GM18511 (cell line): Measurements from ENCODE around the gene MLKL.
"Not testable (repeated sequence)": the region's sequence is repeated elsewhere in the genome, so short reads cannot be mapped to it uniquely, and the experiment has no call there.

Experiments used
- ATAC-seq: cut with Tn5 transposase; IDR thresholded peaks from one replicate; pipeline ENCODE4 v1.9.1; 2021; ENCODE audit warnings: mild to moderate bottlenecking, moderate library complexity; ENCODE audit not compliant: unreplicated experiment

Gene MLKL

GRCh38 chr16:74652883-74653282 lies 47.8 kb downstream of the MLKL start:
- not testable (repeated sequence) for ATAC-seq

- ATAC-seq = no peak
These were observed 48.4 kb downstream of the MLKL start for GRCh38 chr16:74652249-74652648.

- ATAC-seq = no peak
These were observed 48.8 kb downstream of the MLKL start for GRCh38 chr16:74651841-74652240.

- no peak for ATAC-seq
These were observed 49.6 kb downstream of the MLKL start for GRCh38 chr16:74650966-74651567.

GRCh38 chr16:74649839-74650504 lies 50.7 kb downstream of the MLKL start:
- no peak for ATAC-seq

GRCh38 chr16:74641969-74642368 lies 58.7 kb downstream of the MLKL start:
- ATAC-seq = no peak

- no peak for ATAC-seq
These were observed 62.8 kb downstream of the MLKL start for GRCh38 chr16:74637742-74638453.

- ATAC-seq = no peak
These were observed 65.4 kb downstream of the MLKL start for GRCh38 chr16:74635303-74635702.

- ATAC-seq = no peak
These were observed 67.0 kb downstream of the MLKL start for GRCh38 chr16:74633686-74634085.

- ATAC-seq = no peak
These were observed 73.0 kb downstream of the MLKL start for GRCh38 chr16:74627506-74628220.

- peak; percentile 58 for ATAC-seq
These were observed 73.8 kb downstream of the MLKL start for GRCh38 chr16:74626741-74627416.

GRCh38 chr16:74625500-74626350 lies 74.9 kb downstream of the MLKL start:
- ATAC-seq = no peak

- no peak for ATAC-seq
These were observed 76.8 kb downstream of the MLKL start for GRCh38 chr16:74623839-74624235.

GRCh38 chr16:74623214-74623838 lies 77.3 kb downstream of the MLKL start:
- no peak for ATAC-seq

- no peak for ATAC-seq
These were observed 78.7 kb downstream of the MLKL start for GRCh38 chr16:74622005-74622404.
